GM23338 (cell line): Measurements from ENCODE around the gene MRPL28. TPM values are rescaled to one million over a fixed set of nuclear protein-coding genes. Genes with fewer than 3 reads are reported as not detected.

Experiments
- ATAC-seq: fragments of 200-7000 bp; cut with Tn5 transposase; 3 replicates; pipeline ENCODE4 v1.9.1; 2020
- DNase-seq: peaks from one replicate; pipeline ENCODE4 v3.0.0-alpha.2; 2015; ENCODE audit warnings: low spot score
- H2AFZ ChIP-seq: fragments of 200-600 bp; sonication (generic); 2 replicates; pipeline ENCODE4 v1.8.0; 2016; ENCODE audit warnings: antibody characterized with exemption, mild to moderate bottlenecking, moderate library complexity
- H3F3A ChIP-seq: fragments of 200-600 bp; sonication (generic); replicated peaks from 2 replicates; pipeline ENCODE4 v1.8.0; 2017; ENCODE audit warnings: antibody characterized with exemption, mixed run types, low read depth
- H3K27ac ChIP-seq: fragments of 200-600 bp; sonication (generic); 2 replicates; pipeline ENCODE4 v1.6.1; 2016; ENCODE audit warnings: low read depth
- H3K27me3 ChIP-seq: fragments of 200-600 bp; sonication (generic); 2 replicates; pipeline ENCODE4 v1.8.0; 2016; ENCODE audit warnings: mild to moderate bottlenecking, mixed run types, moderate library complexity; ENCODE audit not compliant: insufficient read depth
- H3K36me3 ChIP-seq: fragments of 200-600 bp; sonication (generic); 2 replicates; pipeline ENCODE4 v1.8.0; 2016; ENCODE audit warnings: mild to moderate bottlenecking; ENCODE audit not compliant: insufficient read depth
- H3K4me1 ChIP-seq: fragments of 200-600 bp; sonication (generic); 2 replicates; pipeline ENCODE4 v1.8.0; 2016; ENCODE audit warnings: mild to moderate bottlenecking, moderate library complexity; ENCODE audit not compliant: insufficient read depth
- H3K4me2 ChIP-seq: fragments of 200-600 bp; sonication (generic); 2 replicates; pipeline ENCODE4 v1.7.1; 2017; ENCODE audit warnings: mixed run types
- H3K4me3 ChIP-seq: fragments of 200-600 bp; sonication (generic); 2 replicates; pipeline ENCODE4 v1.6.1; 2016; ENCODE audit warnings: mixed run types
- H3K79me2 ChIP-seq: fragments of 200-600 bp; sonication (generic); replicated peaks from 2 replicates; pipeline ENCODE4 v1.8.0; 2017; ENCODE audit warnings: mild to moderate bottlenecking; ENCODE audit not compliant: insufficient read depth
- H3K9me2 ChIP-seq: fragments of 200-600 bp; sonication (generic); 2 replicates; pipeline ENCODE4 v1.8.0; 2017; ENCODE audit not compliant: insufficient read depth
- H4K20me1 ChIP-seq: fragments of 200-600 bp; sonication (generic); replicated peaks from 2 replicates; pipeline ENCODE4 v1.8.0; 2017; ENCODE audit warnings: mild to moderate bottlenecking; ENCODE audit not compliant: insufficient read depth
- H3K27ac Mint-ChIP-seq: 2 replicates; pipeline ENCODE4 v1.8.0; 2020; ENCODE audit warnings: inconsistent platforms, mild to moderate bottlenecking, moderate library complexity, mixed read lengths
- H3K27me3 Mint-ChIP-seq: 3 replicates; pipeline ENCODE4 v1.8.0; 2022; ENCODE audit warnings: low read depth, mild to moderate bottlenecking, moderate library complexity, mixed read lengths, inconsistent platforms; ENCODE audit not compliant: insufficient read depth, poor library complexity
- H3K36me3 Mint-ChIP-seq: 3 replicates; pipeline ENCODE4 v1.8.0; 2021; ENCODE audit warnings: low read depth, mild to moderate bottlenecking, inconsistent platforms, moderate library complexity, mixed read lengths
- H3K4me1 Mint-ChIP-seq: 3 replicates; pipeline ENCODE4 v1.8.0; 2020; ENCODE audit warnings: mild to moderate bottlenecking, inconsistent platforms, mixed read lengths
- H3K4me3 Mint-ChIP-seq: 3 replicates; pipeline ENCODE4 v1.8.0; 2021; ENCODE audit warnings: moderate library complexity, mild to moderate bottlenecking, inconsistent platforms, mixed read lengths
- H3K9me3 Mint-ChIP-seq: 3 replicates; pipeline ENCODE4 v1.8.0; 2020; ENCODE audit warnings: moderate library complexity, mild to moderate bottlenecking, inconsistent platforms, mixed read lengths
- CREB1 ChIP-seq: fragments of 250-450 bp; sonication (Bioruptor Pico); IDR thresholded peaks from 2 replicates; pipeline ENCODE4 v1.5.0; 2020; ENCODE audit warnings: low read depth, mild to moderate bottlenecking, moderate library complexity
- POLR2AphosphoS5 ChIP-seq: IDR thresholded peaks from 2 replicates; pipeline ENCODE4 v1.6.1; 2016; ENCODE audit warnings: antibody characterized with exemption, low read depth
- REST ChIP-seq: IDR thresholded peaks from one replicate; pipeline ENCODE4 v1.6.1; 2018; ENCODE audit warnings: antibody characterized with exemption; ENCODE audit not compliant: unreplicated experiment
- STAT1 ChIP-seq: IDR thresholded peaks from one replicate; pipeline ENCODE4 v1.6.1; 2016; ENCODE audit warnings: antibody characterized with exemption; ENCODE audit not compliant: unreplicated experiment
- ZNF114 ChIP-seq: fragments of 250-450 bp; sonication (Bioruptor Pico); IDR thresholded peaks from 2 replicates; pipeline ENCODE4 v1.5.0; 2020; ENCODE audit warnings: mild to moderate bottlenecking, moderate library complexity
- ZNF331 ChIP-seq: fragments of 250-450 bp; sonication (Bioruptor Pico); IDR thresholded peaks from 2 replicates; pipeline ENCODE4 v1.5.0; 2020; ENCODE audit warnings: low read depth, mild to moderate bottlenecking, moderate library complexity
- polyA plus RNA-seq: library from polyadenylated mRNA; unstranded; fragments of >200 nt; fragmentation: Nextera tagmentation; extraction: Ambion mirVana; gene quantifications from 2 replicates; pipeline ENCODE4 v1.2.1, GENCODE V29; 2016
- total RNA-seq: library from RNA; depleted of rRNA; stranded (reverse); fragments of >200 nt; shearing (Covaris generic); gene quantifications from 2 replicates; pipeline ENCODE4 v1.2.3, GENCODE V29; 2014
- TF ChIP-seq, protein P1 (sequence below): IDR thresholded peaks from 2 replicates; pipeline ENCODE4 v1.6.1; 2016; ENCODE audit warnings: antibody characterized with exemption

The MRPL28 gene
- total and polyA plus RNA-seq, 2 experiments from 2014 or later: 135 to 169 TPM

- H3K27ac Mint-ChIP-seq: no peak overlapping the region
Measured at GRCh38 chr16:367333-367903, 2.9 kb downstream of the MRPL28 start.

GRCh38 chr16:366476-366875 lies 3.9 kb downstream of the MRPL28 start:
- H3K9me3 Mint-ChIP-seq: no peaks in the 10 kb centered on the region
- Histone ChIP-seq H3F3A (peaks cover 9% of the 10 kb centered on the region), H3K4me1 (peaks cover 4% of the 10 kb centered on the region; the same call in 1 of the 2 replicates), H3K79me2 (no peaks in the 10 kb centered on the region; the same call in 1 of the 2 replicates), H3K27me3 (no peaks in the 10 kb centered on the region), H2AFZ (no peak overlapping the region), H4K20me1 (no peaks in the 10 kb centered on the region; the same call in none of the 2 replicates), H3K4me3 (no peak overlapping the region), H3K9me2 (no peaks in the 10 kb centered on the region), H3K4me2 (no peak overlapping the region), H3K36me3 (0 out of 2 replicates have a peak, but pooled peaks cover 4% of the 10 kb centered on the region), H3K27ac (no peak overlapping the region)
- peaks cover 25% of the 10 kb centered on the region for H3K27me3 Mint-ChIP-seq
- no peak overlapping the region for H3K27ac Mint-ChIP-seq
- peaks cover 11% of the 10 kb centered on the region for H3K36me3 Mint-ChIP-seq
- TF ChIP-seq, protein P1, sequence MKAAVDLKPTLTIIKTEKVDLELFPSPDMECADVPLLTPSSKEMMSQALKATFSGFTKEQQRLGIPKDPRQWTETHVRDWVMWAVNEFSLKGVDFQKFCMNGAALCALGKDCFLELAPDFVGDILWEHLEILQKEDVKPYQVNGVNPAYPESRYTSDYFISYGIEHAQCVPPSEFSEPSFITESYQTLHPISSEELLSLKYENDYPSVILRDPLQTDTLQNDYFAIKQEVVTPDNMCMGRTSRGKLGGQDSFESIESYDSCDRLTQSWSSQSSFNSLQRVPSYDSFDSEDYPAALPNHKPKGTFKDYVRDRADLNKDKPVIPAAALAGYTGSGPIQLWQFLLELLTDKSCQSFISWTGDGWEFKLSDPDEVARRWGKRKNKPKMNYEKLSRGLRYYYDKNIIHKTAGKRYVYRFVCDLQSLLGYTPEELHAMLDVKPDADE: no peak
- DNase-seq (no peak), ATAC-seq (no peak)
- H3K4me1 Mint-ChIP-seq: peaks cover 12% of the 10 kb centered on the region; the same call in 1 of the 3 replicates
- no peak overlapping the region for H3K4me3 Mint-ChIP-seq

More at GRCh38 chr16:367333-367903, 2.9 kb downstream of the MRPL28 start:
- Histone ChIP-seq H3K9me2 (no peaks in the 10 kb centered on the region), H3K27me3 (no peaks in the 10 kb centered on the region), H3K4me1 (peaks cover 4% of the 10 kb centered on the region; the same call in 1 of the 2 replicates), H3K4me2 (no peak overlapping the region), H3F3A (peaks cover 4% of the 10 kb centered on the region), H4K20me1 (no peaks in the 10 kb centered on the region; the same call in none of the 2 replicates), H3K27ac (no peak overlapping the region), H2AFZ (no peak overlapping the region), H3K79me2 (no peaks in the 10 kb centered on the region; the same call in 1 of the 2 replicates), H3K36me3 (0 out of 2 replicates have a peak, but pooled peaks cover 4% of the 10 kb centered on the region), H3K4me3 (no peak overlapping the region)
- H3K4me3 Mint-ChIP-seq: no peak overlapping the region
- H3K36me3 Mint-ChIP-seq: peaks cover 15% of the 10 kb centered on the region
- DNase-seq (no peak), ATAC-seq (no peak)
- no peaks in the 10 kb centered on the region for H3K9me3 Mint-ChIP-seq
- TF ChIP-seq CREB1 (CRISPR knock-in tag) (no peak), STAT1 (no peak), ZNF114 (CRISPR knock-in tag) (no peak)
- H3K4me1 Mint-ChIP-seq: peaks cover 12% of the 10 kb centered on the region; the same call in 1 of the 3 replicates
- H3K27me3 Mint-ChIP-seq: peaks cover 20% of the 10 kb centered on the region

DNA sequence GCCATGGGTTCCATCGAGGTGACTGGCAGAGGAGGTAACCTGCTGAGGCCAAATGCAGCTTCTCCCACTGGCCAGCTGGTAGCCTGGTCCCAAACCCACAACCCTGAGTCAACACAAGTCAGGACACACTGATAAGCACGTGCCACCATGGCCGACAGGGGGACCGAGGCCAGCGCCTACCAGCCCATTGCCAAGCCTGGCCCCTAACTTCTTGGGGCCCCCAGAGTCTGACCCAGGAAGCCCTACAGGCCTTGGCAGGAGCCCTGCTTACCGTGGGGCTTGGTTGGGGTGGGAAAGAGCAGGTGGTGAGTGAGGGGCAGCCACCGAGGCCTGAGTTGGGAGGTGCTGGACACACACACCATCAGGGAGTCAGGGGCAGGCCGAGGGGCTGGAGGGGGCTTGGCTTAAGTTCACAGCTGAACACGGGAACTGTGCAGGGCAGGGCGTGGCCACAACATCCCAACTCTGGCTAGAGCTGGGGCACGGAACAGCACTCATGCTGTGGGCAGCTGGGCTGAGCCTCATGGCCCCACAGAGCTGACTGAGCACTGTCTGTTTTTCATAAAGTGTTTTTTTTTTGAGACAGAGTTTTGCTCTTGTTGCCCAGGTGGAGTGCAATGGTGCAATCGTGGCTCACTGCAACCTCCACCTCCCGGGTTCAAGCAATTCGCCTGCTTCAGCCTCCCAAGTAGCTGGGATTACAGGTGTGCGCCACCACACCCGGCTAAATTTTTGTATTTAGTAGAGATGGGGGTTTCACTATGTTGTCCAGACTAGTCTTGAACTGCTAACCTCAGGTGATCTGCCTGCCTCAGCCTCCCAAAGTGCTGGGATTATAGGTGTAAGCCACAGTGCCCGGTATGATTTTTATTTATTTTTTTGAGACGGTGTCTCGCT lies 5.5 kb downstream of the MRPL28 start:
- Mint-ChIP-seq H3K27ac (no peak overlapping the region), H3K9me3 (no peaks in the 10 kb centered on the region)
- TF ChIP-seq POLR2AphosphoS5: no peak
- TF ChIP-seq ZNF331: no peak
- no peak for TF ChIP-seq ZNF114 (CRISPR knock-in tag)
- TF ChIP-seq, protein P1: no peak
- TF ChIP-seq REST: no peak

More for the DNA sequence above, 5.5 kb downstream of the MRPL28 start:
- H3K36me3 Mint-ChIP-seq: peaks cover 11% of the 10 kb centered on the region
- DNase-seq (no peak), ATAC-seq (no peak)
- Histone ChIP-seq H2AFZ (no peak overlapping the region), H3K4me2 (no peak overlapping the region), H3K79me2 (no peaks in the 10 kb centered on the region; the same call in 1 of the 2 replicates), H3K9me2 (no peaks in the 10 kb centered on the region), H3K4me3 (no peak overlapping the region), H3K27ac (no peak overlapping the region), H4K20me1 (no peaks in the 10 kb centered on the region; the same call in 1 of the 2 replicates), H3K4me1 (no peaks in the 10 kb centered on the region; the same call in 1 of the 2 replicates), H3K27me3 (no peaks in the 10 kb centered on the region), H3F3A (peaks cover 5% of the 10 kb centered on the region; the same call in 1 of the 2 replicates), H3K36me3 (0 out of 2 replicates have a peak, but pooled peaks cover 4% of the 10 kb centered on the region)
- no peak overlapping the region for H3K4me3 Mint-ChIP-seq
- peaks cover 4% of the 10 kb centered on the region; the same call in 1 of the 3 replicates for H3K4me1 Mint-ChIP-seq
- peaks cover 25% of the 10 kb centered on the region for H3K27me3 Mint-ChIP-seq
